Stimulated activated CD8-positive, alpha-beta memory T cell treated with anti-CD3 and anti-CD28 coated beads, Interleukin-4, amount 100 ng/mL, for 24 hours (primary cell): ENCODE data around the gene OR4N2.
"Not testable (repeated sequence)": the region's sequence is repeated elsewhere in the genome, so short reads cannot be mapped to it uniquely, and the experiment has no call there.

Source experiments
- DNase-seq: peaks from one replicate; pipeline ENCODE4 v3.0.0-alpha.2; 2020; ENCODE audit warnings: low read depth

Gene OR4N2, protein sequence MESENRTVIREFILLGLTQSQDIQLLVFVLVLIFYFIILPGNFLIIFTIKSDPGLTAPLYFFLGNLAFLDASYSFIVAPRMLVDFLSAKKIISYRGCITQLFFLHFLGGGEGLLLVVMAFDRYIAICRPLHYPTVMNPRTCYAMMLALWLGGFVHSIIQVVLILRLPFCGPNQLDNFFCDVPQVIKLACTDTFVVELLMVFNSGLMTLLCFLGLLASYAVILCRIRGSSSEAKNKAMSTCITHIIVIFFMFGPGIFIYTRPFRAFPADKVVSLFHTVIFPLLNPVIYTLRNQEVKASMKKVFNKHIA

DNA sequence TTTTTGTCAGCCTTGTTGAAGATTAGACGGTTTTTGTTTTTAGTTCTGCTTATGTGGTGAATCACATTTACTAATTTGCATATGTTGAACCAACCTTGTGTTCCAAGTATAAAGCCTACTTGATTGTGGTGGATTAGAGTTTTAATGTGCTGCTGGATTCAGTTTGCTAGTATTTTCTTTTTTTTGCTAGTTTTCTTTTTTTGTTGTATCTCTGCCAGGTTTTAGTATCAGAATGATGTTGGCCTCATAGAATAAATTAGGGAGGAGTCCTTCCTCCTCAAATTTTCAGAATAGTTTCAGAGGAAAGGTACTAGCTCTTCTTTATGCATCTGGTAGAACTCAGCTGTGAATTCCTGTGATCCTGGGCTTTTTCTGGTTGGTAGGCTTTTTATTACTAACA is at the start of gene OR4N2:
Gene OR4N2 (plus strand): TSS at position 301 of the 400 bp plus-strand sequence. CDS start 23,679 bp downstream, outside the sequence.
- DNase-seq: not testable (repeated sequence)

DNA sequence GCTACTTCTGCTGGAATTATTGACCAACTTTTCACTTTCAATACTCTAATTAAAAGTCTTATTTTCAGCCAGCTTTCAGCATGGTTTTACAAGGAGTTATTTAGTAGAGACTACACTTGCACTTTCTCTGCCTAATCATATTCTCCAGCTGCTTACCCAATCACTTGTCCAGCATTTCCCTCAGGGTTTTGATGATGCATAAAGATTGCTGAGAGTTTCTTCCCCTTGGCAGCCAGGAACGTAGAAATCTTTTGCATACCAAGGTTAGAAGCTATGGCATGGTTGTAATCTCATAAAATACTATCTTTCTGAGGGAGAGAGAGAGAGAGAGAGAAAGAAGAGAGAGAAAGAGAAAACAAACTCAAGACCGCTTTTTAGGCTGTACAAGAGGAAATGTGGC is 49.4 kb upstream of the OR4N2 start:
- no peak for DNase-seq

DNA sequence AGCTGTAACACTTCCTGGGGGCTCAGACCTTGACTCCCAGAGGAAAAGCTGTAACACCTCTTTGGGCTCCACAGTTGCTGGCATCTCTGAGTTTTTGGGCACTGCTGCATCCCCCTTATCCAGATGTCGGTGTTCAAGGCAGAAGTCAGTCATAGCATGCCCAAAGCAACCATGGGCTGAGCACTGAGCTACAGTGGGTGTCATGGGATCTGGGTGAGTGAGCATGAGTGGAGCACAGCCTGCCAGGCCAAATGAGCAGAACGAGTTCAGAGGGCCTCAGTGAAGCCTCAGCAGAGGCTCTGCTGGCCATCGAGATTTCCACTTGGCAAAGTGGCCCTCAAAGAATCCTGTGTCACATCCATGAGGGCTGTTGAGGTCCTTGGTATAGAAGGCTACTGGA is 32.1 kb upstream of the OR4N2 start:
- DNase-seq: not testable (repeated sequence)

DNA sequence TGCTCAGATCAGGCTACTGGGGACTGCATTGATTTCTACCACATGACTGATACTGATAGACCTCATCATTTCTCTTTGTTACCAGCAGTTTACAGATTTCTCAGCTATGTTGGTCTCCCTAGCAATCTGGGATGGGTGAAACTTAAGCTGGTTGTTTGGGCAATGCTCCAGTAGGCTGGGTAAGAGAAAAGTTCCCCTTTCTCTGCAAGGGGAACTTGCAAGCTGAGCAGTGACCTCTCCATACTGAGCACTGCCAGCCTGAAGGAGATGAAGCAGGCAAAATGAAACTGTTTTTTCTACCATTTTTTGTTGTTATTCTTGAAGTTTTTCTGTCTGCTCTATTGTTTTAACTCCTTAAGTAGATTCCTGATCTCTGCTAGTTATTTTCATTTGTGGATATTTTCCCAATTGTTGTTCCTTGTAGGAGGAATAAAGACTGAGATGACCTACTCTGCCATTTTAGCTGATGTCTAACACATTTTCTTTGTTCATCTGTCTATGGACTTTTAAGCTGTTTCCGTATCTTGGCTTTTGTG is 31.6 kb upstream of the OR4N2 start:
- no peak for DNase-seq

DNA sequence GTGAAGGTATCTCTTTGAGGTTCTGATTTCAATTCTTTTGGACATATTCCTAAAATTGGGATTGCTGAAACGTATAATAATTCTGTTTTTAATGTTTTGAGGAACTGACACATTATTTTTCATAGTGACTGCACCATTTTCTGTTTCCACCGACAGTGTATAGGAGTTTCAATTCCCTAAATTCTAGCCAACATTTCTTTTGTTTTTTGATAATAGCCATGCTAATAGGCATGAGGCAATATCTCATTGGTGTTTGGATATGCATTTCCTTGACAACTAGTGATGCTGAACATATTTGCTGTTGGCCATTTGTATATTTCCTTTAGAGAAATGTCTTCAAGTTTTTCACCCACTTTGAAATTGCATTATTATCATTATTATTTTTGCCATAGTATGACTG is 31.1 kb upstream of the OR4N2 start:
- DNase-seq: not testable (repeated sequence)

DNA sequence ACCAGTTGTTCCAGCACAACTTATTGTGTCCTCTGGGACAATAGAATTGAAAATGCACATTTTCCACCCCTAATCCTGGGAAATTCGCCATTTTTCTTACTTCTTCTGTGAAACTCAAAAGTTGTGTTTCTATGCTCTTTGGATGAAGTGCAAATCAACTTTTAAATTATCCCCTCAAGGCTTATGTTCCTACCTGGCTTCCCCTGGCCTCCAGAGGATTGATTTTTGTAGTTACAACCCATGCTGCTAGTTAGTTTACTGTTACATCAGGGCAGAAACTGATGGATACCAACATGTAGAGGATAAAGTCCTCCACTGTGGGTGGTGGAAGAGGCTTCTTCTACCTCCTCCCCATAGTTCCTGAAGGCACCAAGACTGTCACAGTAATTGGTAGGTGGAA is 30.4 kb upstream of the OR4N2 start, which contains the start of gene OR4M1:
Gene OR4M1 (plus strand): TSS at position 301 of the 400 bp plus-strand sequence. CDS start 6,819 bp downstream, outside the sequence.
- DNase-seq: not testable (repeated sequence)

DNA sequence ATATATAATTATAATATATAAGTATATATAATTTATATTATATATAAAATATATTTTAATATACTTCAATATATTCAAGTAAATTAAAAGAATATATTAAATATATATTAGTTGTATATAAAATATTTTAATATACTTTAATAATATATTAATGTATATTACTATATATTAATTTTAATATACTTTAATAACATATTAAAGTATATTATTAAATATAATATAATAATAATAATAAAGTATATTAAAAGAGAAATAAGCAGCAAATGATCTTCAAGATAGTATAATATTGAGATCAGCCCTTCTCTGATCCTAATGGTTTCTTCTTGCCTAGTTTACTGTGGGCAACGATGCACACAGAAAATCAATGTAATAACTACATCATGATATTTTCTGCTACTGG is 28.0 kb upstream of the OR4N2 start:
- no peak for DNase-seq

DNA sequence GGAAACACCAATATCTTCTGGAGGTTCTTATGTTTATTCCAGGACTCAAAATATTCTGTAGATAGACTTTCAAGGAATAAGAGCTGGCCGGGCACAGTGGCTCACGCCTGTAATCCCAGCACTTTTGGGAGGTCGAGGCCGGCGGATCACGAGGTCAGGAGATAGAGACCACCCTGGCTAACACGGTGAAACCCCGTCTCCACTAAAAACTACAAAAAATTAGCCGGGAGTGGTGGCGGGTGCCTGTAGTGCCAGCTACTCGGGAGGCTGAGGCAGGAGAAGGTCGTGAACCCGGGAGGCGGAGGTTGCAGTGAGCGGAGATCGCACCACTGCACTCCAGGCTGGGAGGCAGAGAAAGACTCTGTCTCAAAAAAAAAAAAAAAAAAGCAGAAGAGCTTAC is 17.7 kb upstream of the OR4N2 start:
- not testable (repeated sequence) for DNase-seq

DNA sequence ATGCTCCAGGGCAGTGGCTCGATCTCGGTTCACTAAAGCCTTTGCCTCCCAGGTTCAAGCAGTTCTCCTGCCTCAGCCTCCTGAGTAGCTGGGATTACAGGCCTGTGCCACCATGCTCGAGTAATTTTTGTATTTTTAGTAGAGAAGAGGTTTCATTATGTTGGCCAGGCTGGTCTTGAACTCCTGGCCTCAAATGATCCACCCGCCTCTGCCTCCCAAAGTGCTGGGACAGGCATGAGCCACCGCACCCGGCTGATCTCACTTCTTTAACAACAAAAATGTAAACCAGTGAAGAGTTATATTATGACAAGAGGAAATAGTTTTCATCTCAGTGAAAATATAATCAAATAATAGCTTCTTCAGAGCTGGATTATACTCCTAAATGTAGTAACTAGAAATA is 16.3 kb upstream of the OR4N2 start:
- DNase-seq: not testable (repeated sequence)

DNA sequence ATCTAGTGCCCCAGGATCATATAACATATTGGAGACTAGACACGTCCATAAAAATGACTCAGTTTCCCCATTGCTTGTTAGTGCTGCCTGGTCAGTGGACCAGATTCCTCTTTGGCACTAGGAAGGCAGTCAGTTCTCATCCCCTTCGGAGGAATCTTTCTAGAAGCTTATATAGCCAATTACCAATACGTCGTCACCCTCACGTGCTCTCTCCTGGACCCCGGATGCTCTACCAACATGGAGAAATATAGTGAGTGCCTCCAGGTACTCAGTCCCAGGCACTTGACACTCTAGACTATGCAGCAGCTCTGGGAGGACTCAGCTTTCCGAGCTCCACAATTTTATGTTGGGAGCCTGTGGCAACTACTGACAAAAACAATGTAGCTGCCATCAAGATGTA is 15.4 kb upstream of the OR4N2 start:
- not testable (repeated sequence) for DNase-seq

DNA sequence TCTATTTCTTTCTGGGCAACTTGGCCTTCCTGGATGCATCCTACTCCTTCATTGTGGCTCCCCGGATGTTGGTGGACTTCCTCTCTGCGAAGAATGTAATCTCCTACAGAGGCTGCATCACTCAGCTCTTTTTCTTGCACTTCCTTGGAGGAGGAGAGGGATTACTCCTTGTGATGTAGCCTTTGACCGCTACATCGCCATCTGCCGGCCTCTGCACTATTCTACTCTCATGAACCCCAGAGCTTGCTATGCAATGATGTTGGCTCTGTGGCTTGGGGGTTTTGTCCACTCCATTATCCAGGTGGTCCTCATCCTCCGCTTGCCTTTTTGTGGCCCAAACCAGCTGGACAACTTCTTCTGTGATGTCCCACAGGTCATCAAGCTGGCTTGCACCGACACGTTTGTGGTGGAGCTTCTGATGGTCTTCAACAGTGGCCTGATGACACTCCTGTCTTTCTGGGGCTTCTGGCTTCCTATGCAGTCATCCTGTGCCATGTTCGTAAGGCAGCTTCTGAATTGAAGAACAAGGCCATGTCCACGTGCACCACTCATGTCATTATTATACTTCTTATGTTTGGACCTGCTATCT is 7.0 kb upstream of the OR4N2 start:
- DNase-seq: not testable (repeated sequence)

DNA sequence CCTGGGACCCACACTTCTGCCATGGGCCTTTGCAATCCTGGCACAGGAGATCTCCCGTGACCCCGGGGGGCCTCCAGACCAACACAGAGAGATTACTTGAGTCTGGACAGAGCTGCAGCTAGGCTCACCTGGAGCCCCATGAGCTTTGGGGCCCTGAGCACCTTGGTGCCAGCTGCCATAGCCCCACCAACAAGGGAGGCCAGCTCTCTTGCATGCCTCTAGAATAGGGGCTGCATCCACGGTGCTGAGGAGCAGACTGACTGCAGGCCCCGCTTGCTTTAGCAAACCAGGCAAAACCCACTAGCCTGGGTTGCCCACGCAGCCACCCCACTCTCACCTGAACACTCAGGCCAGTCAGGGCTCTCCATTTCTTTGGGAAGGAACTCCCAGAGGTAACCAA is 3.7 kb upstream of the OR4N2 start:
- DNase-seq: no peak

DNA sequence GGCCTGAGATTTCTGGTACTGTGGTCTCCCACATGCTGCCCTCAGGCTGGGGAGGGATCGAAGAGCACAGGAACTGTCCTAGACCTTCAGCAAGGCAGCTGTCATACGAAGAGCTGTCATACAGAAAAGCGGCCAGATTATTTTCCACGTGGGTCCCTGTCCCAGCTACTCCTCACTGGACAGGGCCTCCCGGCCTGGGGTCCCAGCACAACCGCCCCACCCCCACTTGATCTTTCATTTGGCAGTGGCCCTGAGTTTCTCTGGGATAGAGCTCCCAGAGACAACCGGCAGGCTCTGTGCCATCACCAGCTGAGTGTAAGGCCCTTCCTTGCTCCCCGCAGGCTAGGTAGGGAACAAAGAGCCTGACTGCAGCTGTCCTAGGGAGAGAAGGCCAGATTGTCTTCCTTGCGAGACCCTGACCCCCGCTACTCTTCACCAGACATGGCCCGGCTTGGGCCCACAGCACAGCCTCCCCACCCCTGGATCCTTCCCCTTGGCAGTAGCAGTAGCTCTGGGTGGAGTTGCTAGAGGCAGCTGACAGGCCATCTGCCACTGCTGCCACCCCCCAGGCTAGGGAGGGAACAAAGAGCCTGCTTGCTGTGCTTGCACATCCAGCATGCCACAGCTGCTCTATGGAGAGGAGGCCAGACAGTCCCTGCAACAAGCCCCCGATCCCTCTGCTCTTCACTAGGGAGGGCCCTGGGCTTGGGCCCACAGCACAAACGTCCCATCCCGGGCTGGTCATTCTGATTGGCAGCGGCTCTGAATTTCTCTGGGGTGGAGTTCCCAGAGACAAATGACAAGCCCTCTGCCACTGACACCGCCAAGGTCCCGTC is 3.1 kb upstream of the OR4N2 start:
- no peak for DNase-seq

DNA sequence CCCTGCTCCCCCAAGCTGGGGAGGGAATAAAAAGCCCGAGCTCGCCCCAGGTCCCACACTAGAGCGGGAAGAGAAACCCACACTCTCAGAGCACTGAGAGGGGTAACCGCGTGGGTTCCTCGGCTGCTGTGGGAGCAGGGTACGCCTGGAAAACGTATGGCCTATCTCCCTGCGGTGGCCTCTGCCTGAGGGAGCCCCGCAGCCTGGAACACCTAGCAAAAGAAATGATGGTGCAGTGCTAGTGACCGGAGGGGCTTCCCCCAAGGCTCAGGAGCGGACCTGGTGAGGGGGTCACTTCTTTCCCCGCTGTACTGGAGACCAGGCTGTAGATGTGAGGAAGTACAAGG is 2.5 kb upstream of the OR4N2 start:
- no peak for DNase-seq

DNA sequence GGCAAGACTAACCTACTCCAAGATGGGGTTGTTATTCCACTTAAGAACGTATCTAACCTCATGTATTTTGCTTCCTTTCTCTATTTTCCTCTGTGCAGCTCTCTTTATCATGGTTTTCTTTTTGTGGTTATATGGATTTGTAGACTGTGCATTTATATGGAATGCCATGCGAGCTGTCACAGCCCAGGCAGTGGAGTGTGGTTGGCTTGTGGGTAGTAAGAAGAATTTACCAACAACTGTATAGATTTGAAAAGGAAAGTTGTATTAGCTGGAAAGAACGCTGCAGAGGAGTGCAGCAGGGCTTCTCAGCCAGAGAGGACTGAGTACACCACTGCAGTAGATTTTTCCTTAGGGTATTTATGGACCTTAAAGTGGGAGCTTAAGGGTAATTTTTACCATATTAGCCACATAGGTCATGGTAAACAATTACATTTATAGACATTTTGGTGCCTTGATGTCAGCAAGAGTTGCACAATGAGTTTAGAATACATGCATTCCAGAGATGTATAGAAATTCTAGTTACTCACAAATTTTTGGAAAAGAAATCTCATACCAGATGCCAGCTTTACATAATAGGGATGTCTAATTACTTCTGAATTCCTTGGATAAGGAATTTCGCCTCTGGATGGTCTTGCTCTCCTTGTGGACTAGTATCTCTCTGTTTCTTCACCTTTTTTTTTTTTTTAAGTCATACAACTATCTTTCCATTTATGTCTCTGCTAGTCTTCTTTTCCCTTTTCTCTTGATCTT is 9.8 kb downstream of the OR4N2 start:
- not testable (repeated sequence) for DNase-seq

DNA sequence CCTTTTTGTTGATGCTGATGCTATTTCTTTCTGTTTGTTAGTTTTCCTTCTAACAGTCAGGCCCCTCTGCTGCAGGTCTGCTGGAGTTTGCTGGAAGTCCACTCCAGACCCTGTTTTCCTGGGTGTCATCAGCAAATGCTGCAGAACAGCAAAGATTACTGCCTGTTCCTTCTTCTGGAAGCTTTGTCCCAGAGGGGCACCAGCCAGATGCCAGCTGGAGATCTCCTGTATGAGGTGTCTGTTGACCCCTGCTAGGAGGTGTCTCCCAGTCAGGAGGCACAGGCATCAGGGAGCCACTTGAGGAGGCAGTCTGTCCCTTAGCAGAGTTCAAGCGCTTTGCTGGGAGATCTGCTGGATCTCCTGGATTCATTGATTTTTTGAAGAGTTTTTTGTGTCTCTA is 16.3 kb downstream of the OR4N2 start:
- not testable (repeated sequence) for DNase-seq

DNA sequence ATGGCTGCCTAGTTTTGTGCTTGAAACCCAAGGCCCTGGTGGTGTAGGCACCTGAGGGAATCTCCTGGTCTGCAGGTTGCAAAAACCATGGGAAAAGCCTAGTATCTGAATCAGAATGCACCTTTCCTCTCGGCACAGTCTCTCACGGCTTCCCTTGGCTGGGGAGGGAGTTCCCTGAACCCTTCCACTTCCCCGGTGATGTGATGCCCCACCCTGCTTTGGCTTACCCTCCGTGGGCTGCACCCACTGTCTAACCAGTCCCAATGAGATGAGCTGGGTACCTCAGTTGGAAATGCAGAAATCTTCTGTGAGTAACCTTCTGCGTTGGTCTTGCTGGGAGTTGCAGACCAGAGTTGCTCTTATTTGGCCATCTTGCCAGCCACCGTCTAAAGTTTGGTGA is 17.4 kb downstream of the OR4N2 start:
- DNase-seq: not testable (repeated sequence)

DNA sequence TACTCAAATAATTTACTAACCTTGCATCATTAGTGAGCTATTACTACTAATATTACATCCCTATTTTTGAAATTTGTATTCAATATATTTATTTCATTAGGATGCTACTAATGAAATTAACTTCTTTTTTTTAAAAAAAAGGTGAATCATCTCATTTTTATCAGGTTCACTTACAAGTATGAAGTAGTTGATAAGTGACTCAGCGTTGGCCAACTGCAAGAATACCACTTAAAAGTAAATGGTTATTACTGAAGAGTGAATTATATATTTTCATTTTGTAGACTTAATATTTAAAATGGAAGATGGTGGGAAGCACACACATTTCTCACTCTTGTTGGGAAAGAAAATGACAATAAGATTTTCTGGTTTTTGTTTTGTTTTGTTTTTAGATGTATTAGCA is 19.6 kb downstream of the OR4N2 start:
- no peak for DNase-seq

DNA sequence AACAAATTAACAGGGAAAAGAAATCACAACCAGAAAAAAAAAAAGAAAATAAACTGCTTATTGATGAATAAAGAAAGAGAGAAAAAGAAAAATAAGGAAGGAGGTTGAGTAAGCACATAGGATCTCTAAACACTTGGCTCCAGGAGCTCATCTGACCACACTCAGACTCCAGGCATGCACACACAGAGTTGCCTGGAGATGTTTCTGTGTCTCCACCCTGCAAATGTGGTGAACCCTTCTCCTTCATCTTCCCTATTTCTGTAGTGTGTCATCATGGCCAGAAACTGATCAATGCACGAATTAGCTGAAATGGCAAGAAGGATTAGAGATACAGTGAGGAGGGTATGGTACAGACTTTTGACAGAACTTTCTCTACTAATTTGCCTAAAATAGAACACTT is 20.2 kb downstream of the OR4N2 start:
- DNase-seq: no peak

DNA sequence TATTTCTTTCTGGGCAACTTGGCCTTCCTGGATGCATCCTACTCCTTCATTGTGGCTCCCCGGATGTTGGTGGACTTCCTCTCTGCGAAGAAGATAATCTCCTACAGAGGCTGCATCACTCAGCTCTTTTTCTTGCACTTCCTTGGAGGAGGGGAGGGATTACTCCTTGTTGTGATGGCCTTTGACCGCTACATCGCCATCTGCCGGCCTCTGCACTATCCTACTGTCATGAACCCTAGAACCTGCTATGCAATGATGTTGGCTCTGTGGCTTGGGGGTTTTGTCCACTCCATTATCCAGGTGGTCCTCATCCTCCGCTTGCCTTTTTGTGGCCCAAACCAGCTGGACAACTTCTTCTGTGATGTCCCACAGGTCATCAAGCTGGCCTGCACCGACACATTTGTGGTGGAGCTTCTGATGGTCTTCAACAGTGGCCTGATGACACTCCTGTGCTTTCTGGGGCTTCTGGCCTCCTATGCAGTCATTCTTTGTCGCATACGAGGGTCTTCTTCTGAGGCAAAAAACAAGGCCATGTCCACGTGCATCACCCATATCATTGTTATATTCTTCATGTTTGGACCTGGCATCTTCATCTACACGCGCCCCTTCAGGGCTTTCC is 24.2 kb downstream of the OR4N2 start:
- not testable (repeated sequence) for DNase-seq

DNA sequence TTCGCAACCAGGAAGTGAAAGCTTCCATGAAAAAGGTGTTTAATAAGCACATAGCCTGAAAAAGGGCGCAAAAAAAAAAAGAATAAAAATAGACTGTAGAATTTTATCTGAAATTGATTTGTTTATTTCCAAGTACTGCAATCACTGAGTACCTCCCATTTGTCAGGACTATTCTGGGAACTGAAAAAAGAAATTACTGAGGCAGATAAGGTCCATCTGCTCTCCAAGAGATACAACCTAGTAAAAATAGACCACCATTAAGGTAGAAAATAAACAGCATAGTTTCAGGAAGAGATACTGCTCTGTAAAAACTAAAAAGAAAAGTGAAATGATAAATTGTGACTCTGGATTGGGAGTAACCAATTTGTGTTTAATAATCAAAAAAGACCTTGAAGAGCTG is 24.7 kb downstream of the OR4N2 start:
- DNase-seq: no peak
